DND-41 (cell line): Measurements from ENCODE around the gene VWA1.

Experiments used
- ATAC-seq: fragments of 200-7000 bp; cut with Tn5 transposase; 3 replicates; pipeline ENCODE4 v1.9.1; 2021; ENCODE audit warnings: low read depth; ENCODE audit not compliant: insufficient read depth
- DNase-seq: peaks from one replicate; pipeline ENCODE4 v3.0.0-alpha.2; 2020
- H2AFZ ChIP-seq: 2 replicates; pipeline ENCODE4 v1.6.0; 2012; ENCODE audit warnings: low read depth, low read length
- H3K27ac ChIP-seq: 2 replicates; pipeline ENCODE4 v1.5.1; 2012; ENCODE audit warnings: low read length, inconsistent platforms
- H3K27me3 ChIP-seq: fragments of 200-600 bp; sonication (generic); 2 replicates; pipeline ENCODE4 v1.6.0; 2012; ENCODE audit warnings: low read length, mild to moderate bottlenecking, inconsistent platforms; ENCODE audit not compliant: insufficient read depth, poor library complexity
- H3K36me3 ChIP-seq: 2 replicates; pipeline ENCODE4 v1.5.1; 2012; ENCODE audit warnings: low read length, inconsistent platforms; ENCODE audit not compliant: insufficient read depth
- H3K4me1 ChIP-seq: 2 replicates; pipeline ENCODE4 v1.5.1; 2012; ENCODE audit warnings: mild to moderate bottlenecking, low read length; ENCODE audit not compliant: insufficient read depth
- H3K4me2 ChIP-seq: 2 replicates; pipeline ENCODE4 v1.6.0; 2012; ENCODE audit warnings: mild to moderate bottlenecking, moderate library complexity, low read length, inconsistent platforms; ENCODE audit not compliant: insufficient read depth
- H3K4me3 ChIP-seq, 2 experiments: fragments of 200-600 bp in 1 of 2; shearing (Covaris generic) in 1 of 2; 2 replicates each; pipeline ENCODE4 v1.5.1; 2012 to 2016; ENCODE audit warnings: inconsistent platforms in 2 of 2, low read length in 2 of 2, mild to moderate bottlenecking in 2 of 2, low read depth in 1 of 2, moderate library complexity in 1 of 2
- H3K79me2 ChIP-seq: 2 replicates; pipeline ENCODE4 v1.6.0; 2012; ENCODE audit warnings: low read length, inconsistent platforms; ENCODE audit not compliant: insufficient read depth
- H3K9ac ChIP-seq: 2 replicates; pipeline ENCODE4 v1.6.0; 2012; ENCODE audit warnings: low read depth, mild to moderate bottlenecking, inconsistent platforms, low read length, moderate library complexity
- H3K9me3 ChIP-seq: 2 replicates; pipeline ENCODE4 v1.5.1; 2012; ENCODE audit warnings: low read length, moderate library complexity, mild to moderate bottlenecking, inconsistent platforms; ENCODE audit not compliant: insufficient read depth, severe bottlenecking
- H4K20me1 ChIP-seq: 2 replicates; pipeline ENCODE4 v1.6.0; 2012; ENCODE audit warnings: low read length; ENCODE audit not compliant: insufficient read depth
- EZH2 ChIP-seq: IDR thresholded peaks from 3 replicates; pipeline ENCODE4 v1.6.1; 2012; ENCODE audit warnings: borderline replicate concordance, low read depth, mild to moderate bottlenecking, moderate library complexity, low read length, inconsistent platforms; ENCODE audit not compliant: severe bottlenecking
- TF ChIP-seq, protein P1 (sequence below): IDR thresholded peaks from 2 replicates; pipeline ENCODE4 v1.5.1; 2012; ENCODE audit warnings: borderline replicate concordance, low read length, moderate library complexity, mild to moderate bottlenecking; ENCODE audit not compliant: poor library complexity, severe bottlenecking; ENCODE audit errors: extremely low read depth

Gene VWA1

GRCh38 chr1:1425753-1426495 is 9.6 kb upstream of the VWA1 start:
- no peak overlapping the region for H3K9ac ChIP-seq
- H3K4me1 ChIP-seq, result peaks cover 6% of the 10 kb centered on the region; the same call in 1 of the 2 replicates
- H4K20me1 ChIP-seq, result no peaks in the 10 kb centered on the region
- DNase-seq (no peak), ATAC-seq (no peak)
- H2AFZ ChIP-seq, result no peak overlapping the region
- H3K4me2 ChIP-seq, result no peak overlapping the region
- no peaks in the 10 kb centered on the region for H3K27me3 ChIP-seq
- H3K36me3 ChIP-seq, result no peaks in the 10 kb centered on the region
- TF ChIP-seq EZH2, result no peak
- TF ChIP-seq, protein P1, sequence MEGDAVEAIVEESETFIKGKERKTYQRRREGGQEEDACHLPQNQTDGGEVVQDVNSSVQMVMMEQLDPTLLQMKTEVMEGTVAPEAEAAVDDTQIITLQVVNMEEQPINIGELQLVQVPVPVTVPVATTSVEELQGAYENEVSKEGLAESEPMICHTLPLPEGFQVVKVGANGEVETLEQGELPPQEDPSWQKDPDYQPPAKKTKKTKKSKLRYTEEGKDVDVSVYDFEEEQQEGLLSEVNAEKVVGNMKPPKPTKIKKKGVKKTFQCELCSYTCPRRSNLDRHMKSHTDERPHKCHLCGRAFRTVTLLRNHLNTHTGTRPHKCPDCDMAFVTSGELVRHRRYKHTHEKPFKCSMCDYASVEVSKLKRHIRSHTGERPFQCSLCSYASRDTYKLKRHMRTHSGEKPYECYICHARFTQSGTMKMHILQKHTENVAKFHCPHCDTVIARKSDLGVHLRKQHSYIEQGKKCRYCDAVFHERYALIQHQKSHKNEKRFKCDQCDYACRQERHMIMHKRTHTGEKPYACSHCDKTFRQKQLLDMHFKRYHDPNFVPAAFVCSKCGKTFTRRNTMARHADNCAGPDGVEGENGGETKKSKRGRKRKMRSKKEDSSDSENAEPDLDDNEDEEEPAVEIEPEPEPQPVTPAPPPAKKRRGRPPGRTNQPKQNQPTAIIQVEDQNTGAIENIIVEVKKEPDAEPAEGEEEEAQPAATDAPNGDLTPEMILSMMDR, result no peak
- no peak overlapping the region for H3K27ac ChIP-seq
- no peak overlapping the region for H3K4me3 ChIP-seq
- no peaks in the 10 kb centered on the region for H3K79me2 ChIP-seq
- no peaks in the 10 kb centered on the region for H3K9me3 ChIP-seq

- no peaks in the 10 kb centered on the region for H4K20me1 ChIP-seq
- no peaks in the 10 kb centered on the region for H3K36me3 ChIP-seq
- no peak overlapping the region for H3K27ac ChIP-seq
- no peak overlapping the region for H3K9ac ChIP-seq
- H2AFZ ChIP-seq, result no peak overlapping the region
- H3K4me1 ChIP-seq, result peaks cover 6% of the 10 kb centered on the region; the same call in 1 of the 2 replicates
- no peaks in the 10 kb centered on the region for H3K79me2 ChIP-seq
- ATAC-seq (peak; percentile 58; the same call in 2 of the 3 replicates), DNase-seq (peak; percentile 49)
- H3K4me3 ChIP-seq, result no peak overlapping the region
- no peaks in the 10 kb centered on the region for H3K9me3 ChIP-seq
- H3K27me3 ChIP-seq, result no peaks in the 10 kb centered on the region
- TF ChIP-seq EZH2, result no peak
- TF ChIP-seq, protein P1, result no peak
- H3K4me2 ChIP-seq, result no peak overlapping the region
Measured at GRCh38 chr1:1426496-1427105, 8.9 kb upstream of the VWA1 start.

DNA sequence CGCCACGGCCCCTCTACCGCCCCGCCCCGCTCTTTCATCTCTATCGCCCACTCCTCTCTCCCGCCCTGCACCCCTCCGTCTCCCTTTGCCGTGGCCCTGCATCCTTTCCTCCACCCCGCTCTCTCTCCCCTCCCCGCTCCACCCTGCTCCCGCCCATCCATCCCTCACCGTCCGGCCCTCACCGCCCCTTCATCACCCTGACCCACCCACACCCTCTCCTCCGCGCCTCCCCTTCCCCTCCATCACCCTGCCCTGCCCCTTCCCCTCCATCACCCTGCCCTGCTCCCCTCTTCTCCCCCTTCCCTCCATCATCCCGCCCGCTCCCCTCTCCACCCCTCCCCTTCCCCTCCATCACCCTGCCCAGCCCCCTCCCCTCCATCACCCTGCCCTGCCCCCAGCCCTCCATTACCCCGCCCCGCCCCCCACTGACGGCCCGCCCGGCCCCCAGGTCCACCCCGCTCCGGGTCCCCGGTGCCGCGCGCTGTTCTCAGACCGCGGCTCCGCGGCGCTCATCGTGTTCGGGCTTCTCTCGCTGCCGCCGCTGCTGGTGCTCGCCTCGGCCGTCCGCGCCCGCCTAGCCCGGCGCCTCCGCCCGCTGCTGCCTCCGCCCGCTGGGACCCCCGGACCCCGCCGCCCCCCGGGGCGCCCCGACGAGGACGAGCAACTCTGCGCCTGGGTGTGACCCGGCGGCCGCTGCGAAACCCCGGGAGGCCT is 8.2 kb upstream of the VWA1 start:
- peak; percentile 14; the same call in 2 of the 3 replicates for ATAC-seq
- H3K27ac ChIP-seq, result no peak overlapping the region
- no peak overlapping the region for H3K9ac ChIP-seq
- TF ChIP-seq, protein P1, result no peak
- TF ChIP-seq EZH2, result no peak
- H3K4me1 ChIP-seq, result peaks cover 6% of the 10 kb centered on the region; the same call in 1 of the 2 replicates
- H4K20me1 ChIP-seq, result no peaks in the 10 kb centered on the region
- H3K9me3 ChIP-seq, result no peaks in the 10 kb centered on the region
- no peak overlapping the region for H2AFZ ChIP-seq
- DNase-seq, result no peak
- no peak overlapping the region for H3K4me2 ChIP-seq
- H3K79me2 ChIP-seq, result no peaks in the 10 kb centered on the region
- H3K27me3 ChIP-seq, result no peaks in the 10 kb centered on the region
- no peaks in the 10 kb centered on the region for H3K36me3 ChIP-seq
- no peak overlapping the region for H3K4me3 ChIP-seq
